ENCODE measurements around the gene TRIM17.

DNA sequence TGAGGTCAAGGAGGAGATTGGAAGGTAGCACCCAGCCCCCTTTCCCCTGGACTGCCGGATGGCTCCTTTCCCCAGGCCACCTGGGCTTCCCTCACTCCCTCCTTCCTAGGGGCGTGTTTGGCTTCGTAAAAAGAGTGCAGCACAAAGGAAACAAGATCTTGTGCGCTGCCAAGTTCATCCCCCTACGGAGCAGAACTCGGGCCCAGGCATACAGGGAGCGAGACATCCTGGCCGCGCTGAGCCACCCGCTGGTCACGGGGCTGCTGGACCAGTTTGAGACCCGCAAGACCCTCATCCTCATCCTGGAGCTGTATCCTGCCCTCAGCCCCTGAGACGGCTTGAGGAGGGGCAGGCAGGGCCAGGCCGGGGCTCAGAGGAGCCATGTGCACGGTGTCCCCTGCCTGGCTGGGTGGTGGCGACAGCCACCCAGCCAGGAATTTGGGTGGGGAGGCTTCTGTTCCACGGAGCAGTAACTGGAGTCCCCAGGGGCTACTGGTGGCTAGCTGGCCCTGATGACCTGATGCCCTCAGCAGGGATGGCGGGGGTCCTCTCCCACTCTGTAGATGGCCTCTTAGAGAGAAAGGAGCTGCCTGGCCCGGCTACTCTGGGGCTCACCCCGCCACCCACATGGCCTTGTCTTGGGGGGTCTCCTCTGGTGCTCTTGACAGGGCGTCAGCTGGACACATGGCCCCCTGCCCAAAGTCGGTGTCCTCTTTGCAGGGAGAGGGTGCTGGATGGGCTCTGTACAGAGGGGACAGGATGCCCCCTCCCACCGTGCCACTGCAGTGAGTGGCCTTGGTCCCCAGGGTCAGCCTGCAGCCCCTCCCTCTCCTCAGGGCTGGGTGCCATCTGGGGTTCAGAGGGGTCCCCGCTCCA lies 49.6 kb downstream of the TRIM17 start:
- TF ChIP-seq CTCF (IDR thresholded peaks at IDR 0.05) = no peak
- no peak for TF ChIP-seq POLR2A (IDR thresholded peaks at IDR 0.05)

Data from adrenal gland (tissue), 5 donors.